Stimulated activated CD8-positive, alpha-beta memory T cell treated with anti-CD3 and anti-CD28 coated beads, Interleukin-7, amount 100 ng/mL, for 48 hours (primary cell): ENCODE results near the gene NRL.
"Not testable (repeated sequence)": the region's sequence is repeated elsewhere in the genome, so short reads cannot be mapped to it uniquely, and the experiment has no call there.

Experiments used
- DNase-seq, 2 donors: peaks; one replicate each; pipeline ENCODE4 v3.0.0-alpha.2; 2020; ENCODE audit warnings: low read depth in 1 of 2; ENCODE audit errors: extremely low read depth in 1 of 2

NRL gene

GRCh38 chr14:24054646-24055045 lies 60.1 kb downstream of the NRL start:
- DNase-seq: no peak

- no peak for DNase-seq
These were observed 60.5 kb downstream of the NRL start for GRCh38 chr14:24054324-24054641.

- DNase-seq: no peak
These were observed 61.0 kb downstream of the NRL start for GRCh38 chr14:24053548-24054323.

GRCh38 chr14:24052656-24053547 lies 61.8 kb downstream of the NRL start:
- DNase-seq: peak in 1 of 2 donors; percentile 73

GRCh38 chr14:24051789-24052655 lies 62.7 kb downstream of the NRL start, which contains the start of gene CARMIL3:
Gene CARMIL3, plus strand, starts transcription at chr14:24052009. Its CDS starts 145 bp downstream, at chr14:24052154.
- peak in 1 of 2 donors; percentile 45 for DNase-seq

- DNase-seq: no peak
These were observed 63.5 kb downstream of the NRL start for GRCh38 chr14:24051176-24051788.

GRCh38 chr14:24050753-24051152 lies 64.0 kb downstream of the NRL start:
- DNase-seq: not testable (repeated sequence)

GRCh38 chr14:24049002-24049401 lies 65.7 kb downstream of the NRL start:
- DNase-seq: not testable (repeated sequence)

GRCh38 chr14:24042746-24043145 lies 72.0 kb downstream of the NRL start:
- DNase-seq: no peak

- DNase-seq: no peak
These were observed 74.1 kb downstream of the NRL start for GRCh38 chr14:24040692-24041091.

GRCh38 chr14:24038686-24039085 lies 76.1 kb downstream of the NRL start:
- DNase-seq: no peak

GRCh38 chr14:24037658-24038037 lies 77.1 kb downstream of the NRL start:
- no peak for DNase-seq

- not testable (repeated sequence) for DNase-seq
These were observed 77.6 kb downstream of the NRL start for GRCh38 chr14:24036963-24037657.

GRCh38 chr14:24036169-24036962 lies 78.4 kb downstream of the NRL start:
- DNase-seq: peak in 1 of 2 donors; percentile 62

GRCh38 chr14:24035769-24036168 lies 79.0 kb downstream of the NRL start:
- DNase-seq: not testable (repeated sequence)

- DNase-seq: no peak
These were observed 81.9 kb downstream of the NRL start for GRCh38 chr14:24032727-24033418.

- DNase-seq: not testable (repeated sequence)
These were observed 83.4 kb downstream of the NRL start for GRCh38 chr14:24031331-24031730.

GRCh38 chr14:24029687-24030086 lies 85.1 kb downstream of the NRL start:
- not testable (repeated sequence) for DNase-seq
